22Rv1 (cell line): ENCODE data around the gene CCDC106.

Experiments
- CTCF ChIP-seq: fragments of 450-650 bp; IDR thresholded peaks from 2 replicates; pipeline ENCODE4 v1.5.1; 2017; ENCODE audit warnings: mild to moderate bottlenecking
- ZFX ChIP-seq: fragments of 450-650 bp; IDR thresholded peaks from 2 replicates; pipeline ENCODE4 v1.6.1; 2017; ENCODE audit warnings: antibody characterized with exemption, borderline replicate concordance

- no peak for TF ChIP-seq CTCF
- TF ChIP-seq ZFX: no peak
Observed at GRCh38 chr19:55702131-55702627, 54.2 kb downstream of the CCDC106 start.
